Measurements from ENCODE around the gene RNASE12. TPM values are rescaled to one million over a fixed set of nuclear protein-coding genes. Genes with fewer than 3 reads are reported as not detected.
"Not testable (repeated sequence)": the region's sequence is repeated elsewhere in the genome, so short reads cannot be mapped to it uniquely, and the experiment has no call there.

Gene RNASE12
- polyA plus RNA-seq, 1 donor from 2014 or later: not detected

DNA sequence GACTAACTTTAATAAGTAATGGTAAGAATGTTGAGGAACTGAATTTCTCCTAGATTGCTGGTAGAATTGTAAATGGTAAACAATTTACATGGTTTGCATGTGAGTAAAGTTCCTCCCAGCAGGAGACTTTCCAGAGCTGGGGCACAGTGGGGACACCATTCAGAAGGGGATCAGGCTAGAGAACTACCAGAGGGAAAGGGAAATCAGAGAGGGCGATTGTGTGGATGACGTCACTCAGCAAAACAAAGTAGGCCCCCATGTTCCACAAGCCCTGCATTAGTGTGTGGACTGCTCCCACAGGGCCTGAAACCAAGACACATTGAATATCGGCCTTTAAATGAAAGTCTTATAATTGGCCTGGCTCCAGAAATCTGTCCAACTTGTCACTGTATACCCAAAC is 12.9 kb downstream of the RNASE12 start:
- no peak overlapping the region for H3K27ac Mint-ChIP-seq
- no peak overlapping the region for H3K4me3 Mint-ChIP-seq

GRCh38 chr14:20572382-20572990 is 18.7 kb downstream of the RNASE12 start:
- H3K36me3 Mint-ChIP-seq, H3K27me3 Mint-ChIP-seq, H3K27ac Mint-ChIP-seq, H3K9me3 Mint-ChIP-seq, H3K4me1 Mint-ChIP-seq, H3K4me3 Mint-ChIP-seq: not testable (repeated sequence)

More for the DNA sequence above, 12.9 kb downstream of the RNASE12 start:
- peaks cover 0 to 2% (median 0%) of the 10 kb centered on the region in 3 donors for H3K4me1 Mint-ChIP-seq
- H3K9me3 Mint-ChIP-seq: no peaks in the 10 kb centered on the region
- H3K27me3 Mint-ChIP-seq: peaks cover 2% of the 10 kb centered on the region
- peaks cover 2% of the 10 kb centered on the region for H3K36me3 Mint-ChIP-seq

DNA sequence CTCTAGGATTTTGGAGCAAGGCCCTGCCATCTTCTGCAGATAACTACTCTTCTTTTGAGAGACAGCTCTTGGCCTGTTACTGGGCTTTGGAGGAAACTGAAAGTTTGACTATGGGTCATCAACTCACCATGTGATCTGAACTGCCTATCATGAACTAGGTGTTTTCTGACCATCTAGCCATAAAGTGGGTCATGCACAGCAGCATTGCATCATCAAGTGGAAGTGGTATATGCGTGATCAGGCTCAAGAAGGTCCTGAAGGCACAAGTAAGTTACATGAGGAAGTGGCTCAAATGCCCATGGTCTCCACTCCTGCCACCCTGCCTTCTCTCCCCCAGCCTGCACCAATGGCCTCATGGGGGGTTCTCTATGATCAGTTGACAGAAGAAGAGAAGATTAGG is 20.5 kb downstream of the RNASE12 start:
- H3K27me3 Mint-ChIP-seq, H3K4me3 Mint-ChIP-seq, H3K27ac Mint-ChIP-seq, H3K9me3 Mint-ChIP-seq, H3K4me1 Mint-ChIP-seq, H3K36me3 Mint-ChIP-seq: not testable (repeated sequence)

DNA sequence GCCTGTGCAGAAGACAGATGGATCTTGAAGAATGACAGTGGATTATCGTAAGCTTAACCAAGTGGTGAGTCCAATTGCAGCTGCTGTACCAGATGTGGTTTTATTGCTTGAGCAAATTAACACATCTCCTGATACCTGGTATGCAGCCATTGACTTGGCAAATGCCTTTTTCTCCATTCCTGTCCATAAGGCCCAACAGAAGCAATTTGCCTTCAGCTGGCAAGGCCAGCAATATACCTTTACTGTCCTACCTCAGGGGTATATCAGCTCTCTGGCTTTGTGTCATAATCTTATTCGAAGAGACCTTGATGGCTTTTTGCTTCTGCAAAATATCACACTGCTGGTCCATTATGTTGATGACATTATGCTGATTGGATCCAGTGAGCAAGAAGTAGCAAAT is 21.3 kb downstream of the RNASE12 start:
- not testable (repeated sequence) for H3K27me3 Mint-ChIP-seq, H3K9me3 Mint-ChIP-seq, H3K4me3 Mint-ChIP-seq, H3K4me1 Mint-ChIP-seq, H3K36me3 Mint-ChIP-seq, H3K27ac Mint-ChIP-seq

DNA sequence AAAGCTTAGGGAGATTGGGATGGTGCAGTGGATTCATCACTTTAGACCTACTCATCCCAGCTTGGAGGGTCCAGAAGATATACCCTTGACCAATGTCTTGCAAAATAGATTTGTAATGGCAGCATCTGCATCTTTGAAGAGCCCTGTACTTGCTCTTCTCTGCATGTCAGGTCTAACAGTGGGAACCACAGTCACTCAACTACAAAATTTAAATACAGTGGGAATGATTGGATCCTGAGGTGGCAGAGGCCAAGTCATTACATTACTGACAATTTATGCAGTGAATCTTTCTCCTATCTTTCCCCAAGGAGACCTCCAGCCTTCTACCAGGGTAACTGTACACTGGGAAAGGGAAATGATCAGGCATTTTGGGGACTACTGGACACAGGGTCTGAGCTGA is 22.1 kb downstream of the RNASE12 start:
- no peak overlapping the region for H3K27ac Mint-ChIP-seq
- H3K9me3 Mint-ChIP-seq: peaks cover 0 to 9% (median 3%) of the 10 kb centered on the region in 3 donors
- H3K36me3 Mint-ChIP-seq: peaks cover 3% of the 10 kb centered on the region
- peak overlapping the region in 1 of 4 donors; percentile 51 for H3K4me3 Mint-ChIP-seq
- no peaks in the 10 kb centered on the region for H3K4me1 Mint-ChIP-seq
- peaks cover 5% of the 10 kb centered on the region for H3K27me3 Mint-ChIP-seq

- Mint-ChIP-seq H3K4me3 (peak overlapping the region in 1 of 4 donors; percentile 51), H3K36me3 (peaks cover 3% of the 10 kb centered on the region), H3K27ac (no peak overlapping the region), H3K4me1 (no peaks in the 10 kb centered on the region), H3K9me3 (peaks cover 0 to 9% (median 3%) of the 10 kb centered on the region in 3 donors), H3K27me3 (peaks cover 5% of the 10 kb centered on the region)
Observed at GRCh38 chr14:20568393-20568792, 22.8 kb downstream of the RNASE12 start.

- not testable (repeated sequence) for H3K36me3 Mint-ChIP-seq, H3K4me1 Mint-ChIP-seq, H3K4me3 Mint-ChIP-seq, H3K9me3 Mint-ChIP-seq, H3K27me3 Mint-ChIP-seq
- H3K27ac Mint-ChIP-seq: peak overlapping the region in 1 of 3 donors; percentile 36
Observed at GRCh38 chr14:20567199-20567598, 24.0 kb downstream of the RNASE12 start.

- Mint-ChIP-seq H3K9me3 (peaks cover 0 to 5% (median 3%) of the 10 kb centered on the region in 3 donors), H3K27ac (no peak overlapping the region), H3K36me3 (peaks cover 3% of the 10 kb centered on the region), H3K27me3 (peaks cover 1% of the 10 kb centered on the region), H3K4me1 (no peaks in the 10 kb centered on the region), H3K4me3 (no peak overlapping the region)
Observed at GRCh38 chr14:20564501-20564997, 26.6 kb downstream of the RNASE12 start.

- H3K4me3 Mint-ChIP-seq: no peak overlapping the region
- H3K27me3 Mint-ChIP-seq: peaks cover 1% of the 10 kb centered on the region
- H3K4me1 Mint-ChIP-seq: no peaks in the 10 kb centered on the region
- H3K36me3 Mint-ChIP-seq: peaks cover 3% of the 10 kb centered on the region
- peaks cover 0 to 4% (median 3%) of the 10 kb centered on the region in 3 donors for H3K9me3 Mint-ChIP-seq
- H3K27ac Mint-ChIP-seq: no peak overlapping the region
Observed at GRCh38 chr14:20563971-20564370, 27.2 kb downstream of the RNASE12 start.

DNA sequence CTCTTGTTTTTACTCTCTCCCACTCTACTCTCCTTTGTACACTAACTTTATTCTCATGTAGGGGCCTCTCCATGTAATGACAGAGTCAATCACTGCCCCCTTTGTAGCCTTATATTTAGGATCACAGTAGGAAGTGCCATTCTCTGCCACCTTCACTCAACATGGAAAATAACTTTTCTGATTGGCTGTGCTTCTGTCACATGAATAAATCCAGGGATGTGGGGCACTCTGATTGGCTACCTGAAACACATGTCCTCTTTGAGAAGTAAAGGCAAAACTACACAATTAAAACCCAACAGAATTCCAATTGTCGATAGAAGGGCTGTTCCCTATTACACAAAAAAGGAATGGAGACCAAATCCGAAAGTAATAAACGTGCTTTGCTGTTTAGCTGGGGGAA is 30.2 kb downstream of the RNASE12 start, which contains the start of gene RNASE9:
Gene RNASE9 (minus strand): TSS at position 87 of the 400 bp plus-strand sequence.
- H3K4me3 Mint-ChIP-seq: no peak within 1 kb of the TSS
- H3K4me1 Mint-ChIP-seq: no peaks in the 10 kb centered on the region
- no peaks in the 10 kb centered on the region for H3K9me3 Mint-ChIP-seq
- H3K27me3 Mint-ChIP-seq: peaks cover 4% of the 10 kb centered on the region
- no peak within 1 kb of the TSS for H3K27ac Mint-ChIP-seq
- no peaks in the 10 kb centered on the region for H3K36me3 Mint-ChIP-seq

GRCh38 chr14:20559461-20559904 is 31.7 kb downstream of the RNASE12 start:
- H3K4me1 Mint-ChIP-seq: no peaks in the 10 kb centered on the region
- peaks cover 4% of the 10 kb centered on the region for H3K27me3 Mint-ChIP-seq
- no peaks in the 10 kb centered on the region for H3K36me3 Mint-ChIP-seq
- no peak overlapping the region for H3K27ac Mint-ChIP-seq
- H3K9me3 Mint-ChIP-seq: peaks cover 0 to 2% (median 0%) of the 10 kb centered on the region in 3 donors
- no peak overlapping the region for H3K4me3 Mint-ChIP-seq

DNA sequence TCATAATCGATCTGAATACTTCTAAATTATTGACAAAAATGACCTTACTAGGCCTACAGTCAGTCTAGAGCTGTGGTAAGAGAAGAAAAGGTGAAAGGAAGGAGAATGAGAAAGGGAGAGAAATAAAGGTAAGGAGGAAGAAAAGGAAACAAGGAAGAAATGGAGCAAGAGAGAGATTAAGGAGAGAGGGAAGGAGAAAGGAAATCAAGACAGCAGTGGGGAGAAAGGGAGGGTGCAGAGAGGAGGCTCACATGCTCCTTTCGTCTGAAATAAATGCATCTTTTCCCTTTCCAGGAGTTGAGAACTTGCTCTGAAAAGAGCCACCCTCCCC is 34.0 kb downstream of the RNASE12 start:
- H3K4me3 Mint-ChIP-seq: no peak overlapping the region
- H3K27me3 Mint-ChIP-seq: peaks cover 4% of the 10 kb centered on the region
- H3K36me3 Mint-ChIP-seq: no peaks in the 10 kb centered on the region
- peaks cover 0 to 2% (median 2%) of the 10 kb centered on the region in 3 donors for H3K9me3 Mint-ChIP-seq
- no peaks in the 10 kb centered on the region for H3K4me1 Mint-ChIP-seq
- no peak overlapping the region for H3K27ac Mint-ChIP-seq

- no peaks in the 10 kb centered on the region for H3K36me3 Mint-ChIP-seq
- H3K4me3 Mint-ChIP-seq: no peak overlapping the region
- peaks cover 0 to 2% (median 2%) of the 10 kb centered on the region in 3 donors for H3K9me3 Mint-ChIP-seq
- H3K4me1 Mint-ChIP-seq: no peaks in the 10 kb centered on the region
- H3K27me3 Mint-ChIP-seq: peaks cover 4% of the 10 kb centered on the region
- no peak overlapping the region for H3K27ac Mint-ChIP-seq
Observed at GRCh38 chr14:20556500-20557211, 34.5 kb downstream of the RNASE12 start.

DNA sequence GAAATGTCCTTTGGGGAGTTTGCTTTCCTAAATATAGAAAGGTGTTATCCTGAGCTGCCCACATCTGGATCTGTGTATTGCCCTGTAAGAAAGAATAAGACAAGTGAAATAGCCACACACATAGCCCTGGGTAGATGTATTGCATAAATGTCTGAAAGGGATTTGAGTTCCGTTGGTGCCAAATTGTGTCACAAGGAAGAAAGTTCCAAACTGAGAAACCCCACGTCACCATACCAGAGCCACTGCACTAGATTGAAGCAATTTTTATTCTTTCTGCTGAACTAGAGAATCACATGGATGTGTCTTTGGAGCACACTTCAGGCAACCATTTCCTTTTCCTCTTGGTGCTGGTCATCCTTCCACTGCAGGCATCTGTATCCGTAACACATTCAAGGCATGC is 35.3 kb downstream of the RNASE12 start:
- Mint-ChIP-seq H3K27ac (no peak overlapping the region), H3K4me3 (no peak overlapping the region), H3K9me3 (peaks cover 0 to 2% (median 2%) of the 10 kb centered on the region in 3 donors), H3K27me3 (peaks cover 4% of the 10 kb centered on the region), H3K36me3 (no peaks in the 10 kb centered on the region), H3K4me1 (no peaks in the 10 kb centered on the region)

DNA sequence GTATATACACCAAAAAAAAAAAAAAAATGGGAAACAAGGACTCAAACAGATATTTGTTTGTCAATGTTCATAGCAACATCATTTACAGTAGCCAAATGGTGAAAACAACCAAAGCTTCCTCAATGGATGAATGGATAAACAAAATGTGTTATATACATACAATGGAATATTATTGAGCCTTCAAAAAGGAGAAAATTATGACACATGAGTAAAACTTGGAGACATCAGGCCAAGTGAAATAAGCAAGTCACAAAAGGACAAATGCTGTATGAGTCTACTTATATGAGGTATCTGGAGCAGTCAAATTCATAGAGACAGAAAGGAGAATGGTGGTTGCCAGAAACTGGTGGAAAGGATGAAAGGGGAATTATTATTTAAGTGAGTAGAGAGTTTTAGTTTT is 38.2 kb downstream of the RNASE12 start:
- Mint-ChIP-seq H3K9me3 (peaks cover 0 to 2% (median 2%) of the 10 kb centered on the region in 3 donors), H3K4me1 (no peaks in the 10 kb centered on the region), H3K36me3 (no peaks in the 10 kb centered on the region), H3K4me3 (no peak overlapping the region), H3K27ac (no peak overlapping the region), H3K27me3 (peaks cover 2% of the 10 kb centered on the region)

DNA sequence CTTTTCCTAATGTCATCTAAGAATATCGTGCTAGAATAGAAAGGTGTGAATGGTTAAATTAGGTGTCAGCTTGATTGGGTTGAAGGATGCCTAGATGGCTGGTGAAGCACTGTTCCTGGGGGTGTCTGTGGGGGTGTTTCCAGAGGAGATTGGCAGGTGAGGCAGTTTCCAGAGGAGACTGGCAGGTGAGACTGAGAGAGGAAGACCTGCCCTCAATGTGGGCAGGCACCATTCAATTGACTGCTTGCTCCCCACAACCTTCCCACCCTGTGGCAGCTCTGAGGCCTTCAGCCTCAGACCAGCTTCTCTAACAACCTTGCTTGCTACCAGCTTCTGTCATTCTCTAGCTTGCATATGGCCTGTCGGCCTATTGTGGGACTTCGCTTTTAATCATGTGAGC is 39.6 kb downstream of the RNASE12 start:
- Mint-ChIP-seq H3K36me3 (no peaks in the 10 kb centered on the region), H3K9me3 (peaks cover 0 to 2% (median 2%) of the 10 kb centered on the region in 3 donors)

More for the DNA sequence above, 39.6 kb downstream of the RNASE12 start:
- Mint-ChIP-seq H3K4me3 (no peak overlapping the region), H3K4me1 (no peaks in the 10 kb centered on the region), H3K27me3 (no peaks in the 10 kb centered on the region), H3K27ac (no peak overlapping the region)

All from IgD-negative memory B cell (primary cell).